PC-9 (cell line): Measurements from ENCODE around the gene BMAL1.

Experiments
- CTCF ChIP-seq: fragments of 200-600 bp; sonication (generic); conservative IDR thresholded peaks from 2 replicates; pipeline ENCODE4 v1.6.1; 2017; ENCODE audit warnings: mixed run types, antibody characterized with exemption, mild to moderate bottlenecking, moderate library complexity
- EZH2 ChIP-seq: fragments of 200-600 bp; sonication (generic); IDR thresholded peaks from 2 replicates; pipeline ENCODE4 v1.8.0; 2017; ENCODE audit warnings: antibody characterized with exemption, low read depth

GRCh38 chr11:13333456-13333957 is 55.9 kb downstream of the BMAL1 start:
- no peak for TF ChIP-seq CTCF
- TF ChIP-seq EZH2, result no peak
